ENCODE results near the gene CNPY4.

DNA sequence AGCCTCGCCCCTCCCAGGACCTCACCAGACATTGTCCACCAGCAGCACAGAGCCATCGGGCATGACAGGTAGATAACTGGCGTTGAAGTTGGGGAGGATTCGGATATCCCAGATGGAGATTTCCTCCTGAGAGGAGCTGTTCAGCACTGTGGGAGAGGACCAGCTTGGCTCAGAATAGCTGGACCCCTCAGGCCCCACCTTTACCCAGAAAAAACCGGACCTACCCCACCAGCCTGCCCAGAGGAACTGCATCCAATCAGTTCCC, 37.6 kb downstream of the CNPY4 start:
- TF ChIP-seq, protein P1, sequence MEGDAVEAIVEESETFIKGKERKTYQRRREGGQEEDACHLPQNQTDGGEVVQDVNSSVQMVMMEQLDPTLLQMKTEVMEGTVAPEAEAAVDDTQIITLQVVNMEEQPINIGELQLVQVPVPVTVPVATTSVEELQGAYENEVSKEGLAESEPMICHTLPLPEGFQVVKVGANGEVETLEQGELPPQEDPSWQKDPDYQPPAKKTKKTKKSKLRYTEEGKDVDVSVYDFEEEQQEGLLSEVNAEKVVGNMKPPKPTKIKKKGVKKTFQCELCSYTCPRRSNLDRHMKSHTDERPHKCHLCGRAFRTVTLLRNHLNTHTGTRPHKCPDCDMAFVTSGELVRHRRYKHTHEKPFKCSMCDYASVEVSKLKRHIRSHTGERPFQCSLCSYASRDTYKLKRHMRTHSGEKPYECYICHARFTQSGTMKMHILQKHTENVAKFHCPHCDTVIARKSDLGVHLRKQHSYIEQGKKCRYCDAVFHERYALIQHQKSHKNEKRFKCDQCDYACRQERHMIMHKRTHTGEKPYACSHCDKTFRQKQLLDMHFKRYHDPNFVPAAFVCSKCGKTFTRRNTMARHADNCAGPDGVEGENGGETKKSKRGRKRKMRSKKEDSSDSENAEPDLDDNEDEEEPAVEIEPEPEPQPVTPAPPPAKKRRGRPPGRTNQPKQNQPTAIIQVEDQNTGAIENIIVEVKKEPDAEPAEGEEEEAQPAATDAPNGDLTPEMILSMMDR (IDR thresholded peaks at IDR 0.05) = no peak
- TF ChIP-seq POLR2A (IDR thresholded peaks at IDR 0.05) = no peak
